ENCODE results near the gene SEC61A1. TPM values are rescaled to one million over a fixed set of nuclear protein-coding genes. Genes with fewer than 3 reads are reported as not detected.

Gene SEC61A1
- 148 TPM in 2 replicates for total RNA-seq (2014; rRNA removed; shearing (Covaris generic))

DNA sequence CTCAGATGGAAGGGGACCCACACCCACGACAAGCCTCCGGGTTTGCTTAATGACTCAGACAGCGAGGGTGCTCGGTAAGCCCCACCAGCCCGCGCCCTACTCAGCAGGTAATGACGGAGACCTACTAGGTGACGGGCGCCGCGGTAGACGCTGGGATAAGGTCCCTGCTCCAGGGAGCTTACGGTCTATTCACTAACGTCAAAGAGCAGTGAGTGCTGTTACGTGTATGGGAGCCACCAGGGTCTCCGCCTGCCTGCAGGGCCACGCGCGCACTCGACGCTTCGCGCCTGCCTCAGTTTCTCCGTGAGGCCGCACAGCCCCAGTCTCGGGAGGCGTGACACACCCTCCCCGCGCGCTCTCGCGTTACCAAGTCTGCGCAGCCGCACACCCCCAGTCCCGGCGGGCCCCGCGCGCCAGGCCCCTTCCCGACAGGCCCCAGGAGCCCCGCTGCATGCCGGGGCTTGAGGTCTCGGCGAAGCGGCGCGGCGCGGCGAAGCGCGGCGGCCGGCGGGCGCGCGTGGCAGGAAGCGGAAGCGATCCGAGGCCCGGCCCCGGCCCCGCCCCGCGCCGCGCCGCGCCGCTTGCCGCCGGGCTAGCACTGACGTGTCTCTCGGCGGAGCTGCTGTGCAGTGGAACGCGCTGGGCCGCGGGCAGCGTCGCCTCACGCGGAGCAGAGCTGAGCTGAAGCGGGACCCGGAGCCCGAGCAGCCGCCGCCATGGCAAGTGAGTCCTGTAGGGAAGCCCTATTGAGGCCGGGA is at the start of gene SEC61A1:
TSS of gene SEC61A1 (plus strand) at position 601 of the 758 bp plus-strand sequence. CDS start at position 717, 116 bp downstream.
- Histone ChIP-seq H3K27me3 (no peaks in the 10 kb centered on the region; the same call in 1 of the 2 replicates), H3K4me3 (peak within 1 kb of the TSS; percentile 93), H3K27ac (peak within 1 kb of the TSS; percentile 75), H3K4me1 (peaks cover 5% of the 10 kb centered on the region; the same call in 1 of the 2 replicates), H3K9me3 (replicated peaks) (no peaks in the 10 kb centered on the region), H3K36me3 (peaks cover 37% of the 10 kb centered on the region)
- peak; percentile 93 for DNase-seq

DNA sequence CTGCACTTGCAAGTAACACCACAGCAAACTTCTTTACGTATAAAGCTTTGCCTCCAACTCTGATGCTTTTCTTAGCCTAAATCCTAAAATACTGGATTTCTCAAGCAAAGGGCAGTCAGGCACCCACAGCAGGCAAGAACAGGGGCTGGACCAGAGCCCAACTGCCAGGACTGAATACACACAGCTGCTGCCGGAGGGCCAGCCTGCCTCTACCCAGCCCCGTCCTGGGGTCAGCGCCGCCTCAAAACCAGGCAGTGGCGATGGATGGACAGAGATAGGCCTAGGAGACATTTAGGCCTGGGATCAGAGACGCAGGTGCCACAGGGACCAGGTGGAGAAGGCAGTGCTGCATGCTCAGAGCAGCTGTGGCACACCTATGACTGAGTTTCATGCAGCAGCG is 47.6 kb upstream of the SEC61A1 start:
- Histone ChIP-seq H3K27me3 (no peaks in the 10 kb centered on the region), H3K27ac (no peak overlapping the region), H3K9me3 (replicated peaks) (no peaks in the 10 kb centered on the region), H3K4me3 (no peak overlapping the region), H3K36me3 (no peaks in the 10 kb centered on the region), H3K4me1 (0 out of 2 replicates have a peak, but pooled peaks cover 3% of the 10 kb centered on the region)
- DNase-seq, result peak in 1 of 2 experiments; percentile 9

DNA sequence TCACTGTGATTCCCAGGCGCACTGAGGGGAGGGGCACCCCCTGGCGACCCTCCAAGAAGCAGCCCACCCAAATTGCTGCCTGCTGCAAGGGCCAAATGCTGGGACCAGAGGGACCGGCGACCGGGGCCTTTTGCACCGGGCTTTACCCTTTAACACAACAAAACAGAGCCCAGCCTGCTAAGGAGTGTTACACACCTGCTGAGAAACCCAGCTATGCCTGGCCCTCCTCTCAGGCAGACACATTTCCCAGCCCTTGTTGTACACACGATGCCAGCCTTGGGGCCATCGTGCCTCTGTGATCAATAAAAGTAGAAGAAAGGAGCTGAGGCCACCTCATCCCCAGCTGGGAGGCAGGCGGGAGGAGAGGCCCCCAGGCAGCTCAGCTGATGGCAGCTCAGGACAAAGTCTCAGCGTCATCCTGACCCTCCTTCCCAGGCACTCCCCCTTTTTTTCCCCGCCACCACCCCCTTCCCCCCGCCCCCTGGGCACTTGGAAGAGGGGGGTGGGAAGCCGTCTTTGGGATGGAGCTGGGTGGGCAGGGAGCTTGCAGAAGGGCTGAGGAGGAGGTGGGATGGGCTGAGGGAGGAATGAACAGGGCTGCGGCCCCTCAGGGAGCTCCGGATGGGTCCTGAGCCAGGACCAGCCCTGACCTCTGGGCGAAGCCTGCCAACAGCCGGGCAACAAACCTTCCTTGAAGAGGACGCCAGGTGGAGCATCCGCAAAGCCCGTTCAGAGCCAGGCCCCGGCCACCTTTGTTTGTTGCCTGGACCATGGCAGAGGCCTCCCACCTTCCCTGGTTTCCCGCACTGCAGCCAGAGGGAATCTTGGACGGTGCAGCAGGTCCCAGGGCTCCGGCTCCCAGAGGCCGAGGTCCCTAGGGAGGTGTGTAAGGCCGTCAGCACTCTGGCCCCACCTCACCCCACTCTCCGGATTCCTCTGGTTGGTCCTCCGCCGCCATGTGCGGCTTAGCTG is 45.9 kb upstream of the SEC61A1 start:
- Histone ChIP-seq H3K36me3 (no peaks in the 10 kb centered on the region), H3K4me3 (peak overlapping the region; percentile 35), H3K27ac (no peak overlapping the region), H3K27me3 (0 out of 2 replicates have a peak, but pooled peaks cover 2% of the 10 kb centered on the region), H3K9me3 (replicated peaks) (no peaks in the 10 kb centered on the region), H3K4me1 (0 out of 2 replicates have a peak, but pooled peaks cover 3% of the 10 kb centered on the region)
- peak; percentile 34 to 37 for DNase-seq

DNA sequence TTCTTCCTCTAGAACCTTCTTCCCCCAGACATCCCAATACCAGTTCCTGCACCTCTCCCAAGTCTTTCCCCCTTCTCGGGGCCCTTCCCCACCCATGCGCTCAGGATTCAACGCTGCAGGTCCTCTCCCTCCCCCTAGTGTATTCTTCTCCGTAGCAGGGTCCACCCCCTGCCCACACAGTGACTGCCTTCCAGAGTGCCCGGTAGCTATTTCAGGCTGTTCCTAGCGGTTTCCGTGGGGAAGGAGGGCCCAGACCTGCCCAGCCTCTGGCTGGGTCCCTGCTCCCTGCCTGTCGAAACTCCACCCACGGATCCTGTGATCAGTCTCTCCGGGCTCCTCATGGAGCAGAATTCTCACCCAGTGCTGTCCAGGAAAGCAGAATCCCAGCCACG is 45.2 kb upstream of the SEC61A1 start:
- Histone ChIP-seq H3K36me3 (no peaks in the 10 kb centered on the region), H3K9me3 (replicated peaks) (no peaks in the 10 kb centered on the region), H3K27ac (no peak overlapping the region), H3K27me3 (0 out of 2 replicates have a peak, but pooled peaks cover 3% of the 10 kb centered on the region), H3K4me3 (peak overlapping the region; percentile 35), H3K4me1 (0 out of 2 replicates have a peak, but pooled peaks cover 3% of the 10 kb centered on the region)
- peak; percentile 56 to 67 for DNase-seq

DNA sequence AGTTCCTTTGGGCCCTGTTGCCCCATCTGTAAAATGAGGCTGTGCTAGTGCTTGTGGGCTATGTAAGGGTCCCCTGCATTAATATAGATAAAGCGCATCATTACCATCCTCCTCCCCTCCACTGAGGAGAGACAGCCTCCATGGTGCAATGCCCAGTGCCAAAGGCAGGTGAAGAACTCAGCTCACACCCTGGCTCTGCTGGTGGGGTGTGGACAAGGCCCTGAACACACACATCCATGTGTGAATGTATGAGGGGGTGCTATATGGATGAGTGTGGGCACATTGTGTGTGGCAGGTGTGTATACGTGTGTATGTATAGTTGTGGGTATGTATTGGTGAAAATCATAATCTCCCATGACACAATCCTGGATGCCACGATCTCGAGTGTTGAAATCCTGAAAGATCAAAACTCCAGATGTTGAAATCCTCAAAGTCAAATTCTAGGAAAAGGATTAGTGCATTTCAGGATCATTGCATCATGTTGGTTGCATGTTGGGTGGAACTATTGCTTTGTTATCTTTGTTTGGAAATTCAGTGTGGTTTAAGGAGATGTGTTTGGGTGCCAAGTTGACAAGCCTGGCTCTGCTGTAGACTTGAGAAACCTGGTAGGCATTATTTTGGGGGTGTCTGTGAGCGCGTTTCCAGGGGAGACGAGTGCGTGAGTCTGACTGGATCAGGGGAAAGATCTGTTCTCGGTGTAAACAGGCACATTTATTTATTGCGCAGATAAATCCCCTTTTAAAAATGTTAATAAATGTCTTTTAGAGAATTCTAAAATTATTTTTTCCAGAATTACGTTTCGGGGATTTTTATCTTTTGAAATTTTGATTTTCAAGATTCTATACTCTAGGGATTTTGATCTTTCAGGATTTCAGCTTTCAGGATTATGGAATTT is 42.0 kb upstream of the SEC61A1 start:
- H3K9me3 ChIP-seq (replicated peaks), result no peaks in the 10 kb centered on the region
- DNase-seq, result no peak
- H3K36me3 ChIP-seq, result no peaks in the 10 kb centered on the region
- H3K4me3 ChIP-seq, result no peak overlapping the region
- H3K4me1 ChIP-seq, result 0 out of 2 replicates have a peak, but pooled peaks cover 3% of the 10 kb centered on the region
- 0 out of 2 replicates have a peak, but pooled peaks cover 3% of the 10 kb centered on the region for H3K27me3 ChIP-seq
- no peak overlapping the region for H3K27ac ChIP-seq

DNA sequence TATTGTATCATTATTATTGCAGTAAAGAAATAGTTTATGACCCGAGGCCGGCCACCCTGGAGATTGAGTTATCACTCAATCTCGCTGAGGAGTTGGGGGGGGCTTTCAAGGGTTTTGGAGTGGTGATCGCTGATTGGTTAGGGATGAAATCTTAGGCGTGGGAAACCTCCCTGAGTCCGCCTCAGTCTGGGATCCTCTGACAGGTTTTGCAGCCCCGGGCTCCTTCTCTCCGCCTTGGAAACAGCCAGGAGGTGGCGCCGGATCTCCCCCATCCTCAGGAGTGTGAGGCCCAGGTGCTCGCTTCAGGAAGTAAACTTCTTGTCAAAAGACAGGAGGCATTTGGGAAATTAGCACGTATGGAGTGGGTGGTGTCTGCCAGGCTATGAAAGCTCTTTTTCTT is 41.1 kb upstream of the SEC61A1 start:
- no peak overlapping the region for H3K27ac ChIP-seq
- H3K4me1 ChIP-seq, result 0 out of 2 replicates have a peak, but pooled peaks cover under 1% of the 10 kb centered on the region
- no peaks in the 10 kb centered on the region for H3K36me3 ChIP-seq
- no peak overlapping the region for H3K4me3 ChIP-seq
- peak; percentile 32 to 64 for DNase-seq
- H3K27me3 ChIP-seq, result 0 out of 2 replicates have a peak, but pooled peaks cover 3% of the 10 kb centered on the region
- peaks cover 2% of the 10 kb centered on the region; the same call in 1 of the 2 replicates for H3K9me3 ChIP-seq (replicated peaks)

DNA sequence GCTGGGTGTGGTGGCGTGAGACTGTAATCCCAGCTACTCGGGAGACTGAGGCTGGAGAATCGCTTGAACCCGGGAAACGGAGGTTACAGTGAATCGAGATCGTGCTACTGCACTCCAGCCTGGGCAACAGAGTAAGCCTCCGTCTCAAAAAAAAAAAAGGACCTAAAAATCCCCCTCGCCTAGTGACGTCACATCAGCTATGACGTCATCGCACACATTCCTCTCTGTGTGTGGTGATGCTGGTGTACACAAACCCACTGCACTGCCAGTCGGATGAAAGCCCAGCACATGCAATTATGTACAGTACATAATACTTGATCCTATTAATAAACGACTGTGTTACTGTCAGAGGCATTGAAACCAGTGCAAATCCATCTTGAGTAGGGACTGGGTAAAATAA is 40.2 kb upstream of the SEC61A1 start:
- no peak overlapping the region for H3K27ac ChIP-seq

DNA sequence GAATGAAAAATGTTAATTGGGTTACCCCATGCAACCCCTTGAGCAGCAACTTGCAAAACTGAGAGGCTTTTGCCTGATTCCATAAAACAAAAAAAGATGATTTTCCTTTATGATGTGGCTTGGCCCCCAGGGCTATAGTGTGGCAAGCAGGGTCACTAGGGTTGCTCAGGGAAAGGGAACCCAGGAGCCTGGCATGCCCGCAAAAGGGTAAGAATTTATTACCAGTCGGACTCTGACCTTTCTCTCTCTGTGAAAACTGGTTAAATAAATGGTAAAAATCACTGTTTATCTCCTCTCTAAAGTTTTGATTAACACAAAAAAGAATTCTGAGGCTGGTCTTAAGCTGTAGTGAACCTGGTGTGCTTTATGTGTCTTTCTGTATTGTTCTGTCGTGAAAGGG is 37.7 kb upstream of the SEC61A1 start:
- H3K9me3 ChIP-seq (replicated peaks), result peaks cover 2% of the 10 kb centered on the region; the same call in 1 of the 2 replicates
- no peaks in the 10 kb centered on the region for H3K4me1 ChIP-seq
- H3K27ac ChIP-seq, result no peak overlapping the region
- H3K36me3 ChIP-seq, result no peaks in the 10 kb centered on the region
- H3K27me3 ChIP-seq, result 0 out of 2 replicates have a peak, but pooled peaks cover 3% of the 10 kb centered on the region
- no peak overlapping the region for H3K4me3 ChIP-seq
- DNase-seq, result no peak

More for the DNA sequence above, 40.2 kb upstream of the SEC61A1 start:
- Histone ChIP-seq H3K27me3 (0 out of 2 replicates have a peak, but pooled peaks cover 3% of the 10 kb centered on the region), H3K36me3 (no peaks in the 10 kb centered on the region), H3K4me3 (no peak overlapping the region), H3K4me1 (no peaks in the 10 kb centered on the region), H3K9me3 (replicated peaks) (peaks cover 2% of the 10 kb centered on the region; the same call in 1 of the 2 replicates)
- DNase-seq, result no peak

DNA sequence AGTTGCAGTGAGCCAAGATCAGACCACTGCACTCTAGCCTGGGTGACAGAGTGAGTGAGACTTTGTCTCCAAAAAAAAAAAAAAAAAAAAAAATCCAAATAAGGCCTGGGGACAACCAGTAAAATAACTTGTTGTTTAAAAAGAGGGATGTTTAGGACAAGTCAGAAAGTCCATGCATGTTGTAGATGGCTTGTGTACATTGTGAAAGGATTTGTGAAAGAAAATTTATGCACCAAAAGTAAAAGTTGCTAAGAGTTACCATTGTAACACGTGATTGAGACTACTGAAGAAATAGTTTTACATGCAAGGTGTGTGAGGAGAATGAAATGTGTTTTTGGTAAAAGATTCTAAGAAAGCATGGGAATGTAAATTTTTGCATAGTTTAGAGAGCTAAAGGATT is 35.7 kb upstream of the SEC61A1 start:
- peaks cover 2% of the 10 kb centered on the region; the same call in 1 of the 2 replicates for H3K9me3 ChIP-seq (replicated peaks)
- no peak for DNase-seq
- no peak overlapping the region for H3K4me3 ChIP-seq
- no peaks in the 10 kb centered on the region for H3K4me1 ChIP-seq
- H3K27ac ChIP-seq, result no peak overlapping the region
- no peaks in the 10 kb centered on the region for H3K36me3 ChIP-seq
- H3K27me3 ChIP-seq, result no peaks in the 10 kb centered on the region

DNA sequence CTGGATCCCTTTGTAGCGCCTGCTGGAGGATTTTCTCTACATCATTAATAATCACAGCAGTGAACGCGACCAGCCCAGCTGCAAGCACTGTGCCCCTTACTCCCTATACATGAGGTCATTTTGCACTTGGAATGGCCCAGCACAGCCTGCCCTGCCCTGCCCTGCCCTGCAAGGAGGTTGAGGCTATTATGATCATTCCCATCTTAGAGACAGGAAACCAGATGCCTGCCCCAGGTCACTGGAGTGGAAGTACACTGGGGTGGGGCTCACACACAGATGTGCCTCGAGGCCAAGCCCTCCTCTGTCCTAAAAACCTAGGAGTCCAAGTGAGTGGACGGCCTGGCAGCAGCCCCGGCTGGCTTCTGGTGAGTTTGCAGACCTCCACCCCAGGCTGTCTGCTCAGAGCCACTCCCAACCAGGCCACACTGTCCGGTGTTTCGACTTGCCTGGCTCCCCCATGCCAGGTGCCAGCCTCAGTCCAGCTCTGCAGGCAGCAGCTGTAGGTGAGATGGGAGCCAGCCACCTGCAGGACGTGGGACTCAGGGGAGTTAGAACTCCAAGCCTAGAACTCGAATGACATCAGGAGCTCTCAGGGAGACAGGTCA is 30.4 kb upstream of the SEC61A1 start:
- Histone ChIP-seq H3K4me3 (no peak overlapping the region), H3K9me3 (replicated peaks) (no peaks in the 10 kb centered on the region), H3K27me3 (peaks cover 5% of the 10 kb centered on the region; the same call in 1 of the 2 replicates), H3K36me3 (no peaks in the 10 kb centered on the region), H3K4me1 (no peaks in the 10 kb centered on the region), H3K27ac (no peak overlapping the region)
- no peak for DNase-seq

DNA sequence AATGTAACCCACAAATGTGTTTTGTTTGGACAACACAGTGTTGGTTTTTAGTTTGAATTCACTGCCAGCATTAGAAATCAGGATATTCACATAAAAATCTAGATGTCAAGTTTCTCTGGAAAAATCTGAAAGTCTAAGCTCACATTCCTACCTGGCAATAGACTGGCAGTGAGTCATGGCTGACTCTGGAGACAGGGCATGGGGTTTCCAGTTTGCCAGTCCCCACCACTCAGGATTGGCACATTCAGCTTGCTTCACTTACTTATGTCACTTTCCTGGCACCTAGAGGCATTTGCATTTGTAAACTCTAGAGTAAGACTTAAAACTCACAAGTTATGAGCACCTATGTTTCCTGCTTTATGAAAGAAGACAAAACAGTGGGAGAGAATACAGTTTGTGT is 19.1 kb upstream of the SEC61A1 start:
- DNase-seq, result no peak
- no peaks in the 10 kb centered on the region for H3K4me1 ChIP-seq
- H3K27ac ChIP-seq, result no peak overlapping the region
- H3K9me3 ChIP-seq (replicated peaks), result no peaks in the 10 kb centered on the region; the same call in 1 of the 2 replicates
- no peaks in the 10 kb centered on the region; the same call in 1 of the 2 replicates for H3K27me3 ChIP-seq
- H3K36me3 ChIP-seq, result no peaks in the 10 kb centered on the region
- H3K4me3 ChIP-seq, result no peak overlapping the region

DNA sequence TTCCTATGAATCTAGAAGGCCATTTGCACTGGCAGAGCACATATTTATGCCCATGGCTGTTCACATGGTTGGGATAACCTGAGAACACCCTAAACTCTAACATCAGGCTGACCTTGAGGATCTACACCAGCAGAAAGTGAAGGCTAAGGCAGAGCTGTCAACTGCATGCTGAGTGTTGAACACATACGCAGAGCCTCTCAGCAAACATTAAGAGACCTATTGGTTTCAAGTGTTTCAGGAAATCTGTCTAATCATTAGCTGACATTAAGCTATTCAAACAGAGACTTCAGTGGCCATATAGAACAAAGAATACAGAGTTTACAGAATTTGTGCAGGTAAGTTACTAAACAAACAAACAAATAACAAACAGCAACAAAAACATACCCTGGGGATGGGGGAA is 16.1 kb upstream of the SEC61A1 start:
- no peak overlapping the region for H3K27ac ChIP-seq
- DNase-seq, result no peak

DNA sequence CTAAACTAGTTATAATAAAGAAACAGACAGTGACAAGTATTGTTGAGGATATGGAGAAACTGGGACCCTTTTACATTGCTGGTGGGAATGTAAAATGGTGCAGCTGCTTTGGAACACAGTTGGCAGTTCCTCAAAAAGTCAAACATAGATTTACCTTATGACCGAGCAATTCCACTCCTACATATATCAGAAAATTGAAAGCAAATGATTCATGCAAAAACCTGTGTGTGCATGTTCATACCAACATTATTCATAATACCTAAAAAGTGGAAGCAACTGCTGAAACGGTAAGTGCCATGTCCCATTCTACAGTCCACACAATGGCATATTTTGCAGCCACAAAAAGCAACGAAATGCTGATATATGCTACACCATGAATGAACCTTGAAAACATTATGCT is 12.2 kb upstream of the SEC61A1 start:
- H3K4me3 ChIP-seq, result no peak overlapping the region
- H3K36me3 ChIP-seq, result no peaks in the 10 kb centered on the region
- no peak for DNase-seq
- H3K9me3 ChIP-seq (replicated peaks), result no peaks in the 10 kb centered on the region; the same call in none of the 2 replicates
- H3K27me3 ChIP-seq, result no peaks in the 10 kb centered on the region
- no peaks in the 10 kb centered on the region for H3K4me1 ChIP-seq
- H3K27ac ChIP-seq, result no peak overlapping the region

More for the DNA sequence above, 16.1 kb upstream of the SEC61A1 start:
- no peak overlapping the region for H3K4me3 ChIP-seq
- H3K4me1 ChIP-seq, result no peaks in the 10 kb centered on the region
- no peaks in the 10 kb centered on the region; the same call in 1 of the 2 replicates for H3K27me3 ChIP-seq
- no peaks in the 10 kb centered on the region for H3K36me3 ChIP-seq
- no peaks in the 10 kb centered on the region; the same call in 1 of the 2 replicates for H3K9me3 ChIP-seq (replicated peaks)

Measured in SJCRH30 (cell line).